GM12878 (cell line): Measurements from ENCODE around the gene SCIMP. TPM values are rescaled to one million over a fixed set of nuclear protein-coding genes. Genes with fewer than 3 reads are reported as not detected.

Experiments used
- ATAC-seq: fragments of 200-7000 bp; cut with Tn5 transposase; 3 replicates; pipeline ENCODE4 v1.9.1; 2020; ENCODE audit warnings: mild to moderate bottlenecking, moderate library complexity
- BruUV-seq: library from RNA; stranded (reverse); fragments of 400-500 nt; replicated peaks from 2 replicates; lab custom pipeline; 2021; lab: Mats Ljungman, UMichigan
- CTCF ChIA-PET: fragments of 300-600 bp; sonication (Branson Sonifier 250); formaldehyde crosslinking; extraction: SDS; loops from one replicate; lab custom pipeline; 2021; ENCODE audit warnings: inconsistent platforms; lab: Yijun Ruan, JAX
- POLR2A ChIA-PET: fragments of 350-600 bp; formaldehyde crosslinking; extraction: SDS; loops from one replicate; lab custom pipeline; 2021; ENCODE audit warnings: inconsistent platforms; lab: Charles Lee
- RAD21 ChIA-PET: fragments of 300-600 bp; sonication (Branson Sonifier 250); formaldehyde crosslinking; loops from one replicate; lab custom pipeline; 2023; ENCODE audit warnings: antibody characterized with exemption; ENCODE audit not compliant: unreplicated experiment; lab: Charles Lee
- SMC1A ChIA-PET: fragments of 300-600 bp; sonication (Branson Sonifier 250); formaldehyde crosslinking; loops from one replicate; lab custom pipeline; 2023; ENCODE audit not compliant: unreplicated experiment, uncharacterized antibody; lab: Charles Lee
- DNase-seq: peaks from one replicate; pipeline ENCODE4 v3.0.0-alpha.2; 2011; ENCODE audit warnings: low read depth, low spot score
- FAIRE-seq: peaks from 3 replicates; lab custom pipeline; 2011; peaks lifted over from hg19 to GRCh38; lab: Jason Lieb, UNC
- H2AFZ ChIP-seq: 2 replicates; pipeline ENCODE4 v1.6.0; 2011; ENCODE audit warnings: low read depth, low read length, control low read depth; ENCODE audit not compliant: control insufficient read depth
- H3K27ac ChIP-seq: 2 replicates; pipeline ENCODE4 v1.5.1; 2011; ENCODE audit warnings: control low read depth; ENCODE audit not compliant: control insufficient read depth, insufficient read depth
- H3K27me3 ChIP-seq, 2 experiments: replicated peaks in 1 of 2; 2 replicates each; pipeline versions ENCODE4 v1.6.0 to v1.6.1; 2011; ENCODE audit warnings: low read length in 1 of 2; ENCODE audit not compliant: control insufficient read depth in 2 of 2, insufficient read depth in 2 of 2
- H3K36me3 ChIP-seq, 2 experiments: 2 replicates each; pipeline ENCODE4 v1.5.1; 2011; ENCODE audit warnings: low read length in 1 of 2; ENCODE audit not compliant: control insufficient read depth in 2 of 2, insufficient read depth in 2 of 2
- H3K4me1 ChIP-seq: 2 replicates; pipeline ENCODE4 v1.6.1; 2011; ENCODE audit warnings: mild to moderate bottlenecking, low read length, moderate library complexity, mixed read lengths; ENCODE audit not compliant: control insufficient read depth, insufficient read depth
- H3K4me2 ChIP-seq: 2 replicates; pipeline ENCODE4 v1.6.0; 2011; ENCODE audit warnings: control low read depth; ENCODE audit not compliant: control insufficient read depth, insufficient read depth
- H3K4me3 ChIP-seq: fragments of 200-600 bp; sonication (generic); 2 replicates; pipeline ENCODE4 v1.5.1; 2016
- H3K79me2 ChIP-seq: 2 replicates; pipeline ENCODE4 v1.6.0; 2011; ENCODE audit warnings: low read length; ENCODE audit not compliant: control insufficient read depth, insufficient read depth
- H3K9ac ChIP-seq: 2 replicates; pipeline ENCODE4 v1.8.0; 2011; ENCODE audit warnings: low read length, control low read depth, mixed read lengths; ENCODE audit not compliant: control insufficient read depth, insufficient read depth
- H3K9me3 ChIP-seq: replicated peaks from 3 replicates; pipeline ENCODE4 v1.5.1; 2011; ENCODE audit warnings: mild to moderate bottlenecking, low read length; ENCODE audit not compliant: control insufficient read depth, insufficient read depth
- H4K20me1 ChIP-seq: 2 replicates; pipeline ENCODE4 v1.6.0; 2011; ENCODE audit not compliant: control insufficient read depth, insufficient read depth
- GABPA ChIP-seq: IDR thresholded peaks from 2 replicates; pipeline ENCODE4 v1.6.1; 2014; ENCODE audit warnings: antibody characterized with exemption, low read depth, mild to moderate bottlenecking, inconsistent platforms
- IRF5 ChIP-seq: fragments of 450-650 bp; IDR thresholded peaks from 2 replicates; pipeline ENCODE4 v1.6.1; 2017; ENCODE audit warnings: borderline replicate concordance
- KDM1A ChIP-seq: fragments of 200-600 bp; sonication (generic); IDR thresholded peaks from 2 replicates; pipeline ENCODE4 v1.6.1; 2016; ENCODE audit warnings: borderline replicate concordance
- MEF2A ChIP-seq: IDR thresholded peaks from 2 replicates; pipeline ENCODE4 v1.6.1; 2011; ENCODE audit warnings: low read depth, mild to moderate bottlenecking, low read length, moderate library complexity; ENCODE audit not compliant: insufficient read depth
- MYC ChIP-seq: IDR thresholded peaks from 2 replicates; pipeline ENCODE4 v1.6.1; 2011; ENCODE audit warnings: mild to moderate bottlenecking, low read length, moderate library complexity, inconsistent platforms; ENCODE audit not compliant: insufficient read depth, insufficient replicate concordance, insufficient read length, severe bottlenecking
- NFXL1 ChIP-seq: fragments of 450-650 bp; IDR thresholded peaks from 2 replicates; pipeline ENCODE4 v1.6.1; 2017; ENCODE audit warnings: antibody characterized with exemption, mild to moderate bottlenecking, borderline replicate concordance
- NR2C2 ChIP-seq: IDR thresholded peaks from 2 replicates; pipeline ENCODE4 v1.6.1; 2011; ENCODE audit warnings: borderline replicate concordance, low read depth; ENCODE audit not compliant: control insufficient read depth, insufficient read length
- RAD21 ChIP-seq: IDR thresholded peaks from 2 replicates; pipeline ENCODE4 v1.6.1; 2011; ENCODE audit warnings: mild to moderate bottlenecking, low read depth, low read length, moderate library complexity; ENCODE audit not compliant: insufficient read depth
- SIX5 ChIP-seq: IDR thresholded peaks from 2 replicates; pipeline ENCODE4 v1.6.1; 2011; ENCODE audit warnings: mild to moderate bottlenecking, low read depth, low read length, moderate library complexity; ENCODE audit not compliant: severe bottlenecking
- SPI1 ChIP-seq: IDR thresholded peaks from 2 replicates; pipeline ENCODE4 v1.6.1; 2011; ENCODE audit warnings: low read depth, mild to moderate bottlenecking, low read length, moderate library complexity, borderline replicate concordance; ENCODE audit not compliant: insufficient read depth
- STAT3 ChIP-seq: IDR thresholded peaks from 2 replicates; pipeline ENCODE4 v1.6.1; 2011; ENCODE audit warnings: low read depth, low read length, improper control_type of control experiment
- SUPT20H ChIP-seq: IDR thresholded peaks from 2 replicates; pipeline ENCODE4 v1.6.1; 2011; ENCODE audit warnings: low read depth, mild to moderate bottlenecking, low read length, moderate library complexity, borderline replicate concordance; ENCODE audit not compliant: control insufficient read depth
- ZBTB11 ChIP-seq: fragments of 450-650 bp; formaldehyde crosslinking; IDR thresholded peaks from 2 replicates; pipeline ENCODE4 v1.5.0; 2022; ENCODE audit warnings: mild to moderate bottlenecking, missing genetic modification characterization
- ZNF217 ChIP-seq: fragments of 450-650 bp; IDR thresholded peaks from 2 replicates; pipeline ENCODE4 v1.6.1; 2017; ENCODE audit warnings: antibody characterized with exemption, mild to moderate bottlenecking
- ZSCAN29 ChIP-seq: fragments of 450-650 bp; IDR thresholded peaks from 2 replicates; pipeline ENCODE4 v1.6.1; 2017; ENCODE audit warnings: mild to moderate bottlenecking, moderate library complexity
- WGBS: methylation state at CpG from one replicate; pipeline ENCODE4 v1.1.6; 2016; ENCODE audit warnings: low lambda C conversion rate; ENCODE audit not compliant: insufficient replicate concordance, insufficient coverage; ENCODE audit errors: missing lambda C conversion rate; 5-methylcytosine and 5-hydroxymethylcytosine counted together
- in situ Hi-C: fragments of 300-500 bp; cut with MboI; formaldehyde crosslinking; loops from 9 replicates; pipeline ENCODE4 v1.14.3; 2018; ENCODE audit warnings: mixed read lengths
- intact Hi-C: fragments of 100-400 bp; cut with micrococcal nuclease; formaldehyde crosslinking; loops from one replicate; pipeline ENCODE4 v1.14.2; 2022; ENCODE audit not compliant: unreplicated experiment
- polyA plus RNA-seq, 11 experiments: library from polyadenylated mRNA; depleted of rRNA in 4 of 11; unstranded in 6 of 11; stranded (reverse) in 5 of 11; fragments of >200 nt; fragmentation: Nextera tagmentation in 4 of 11; fragmentation: Illumina TruSeq in 1 of 11; extraction: Ambion mirVana in 4 of 11; extraction: Trizol in 1 of 11; gene quantifications; 1 replicate in 1 of 11; 2 replicates in 10 of 11; pipeline versions ENCODE4 v1.2.1 to v1.2.3, GENCODE V29; 2011 to 2016; ENCODE audit warnings: inconsistent platforms in 2 of 11, missing spikeins in 2 of 11, low read depth in 1 of 11
- total RNA-seq, 4 experiments: library from RNA; depleted of rRNA in 3 of 4; stranded (reverse); fragments of >200 nt in 3 of 4; fragmentation: Illumina TruSeq in 1 of 4; extraction: Trizol in 1 of 4; gene quantifications; 2 replicates each; pipeline versions ENCODE4 v1.2.1 to v1.2.3, GENCODE V29; 2013 to 2021

Gene SCIMP
- total and polyA plus RNA-seq, 10 of the 15 experiments (the other 5 are each of a cell fraction or from before 2014, with no cell fraction given): 56.7 to 151 (median 95.0) TPM

GRCh38 chr17:5225668-5226457 is 8.8 kb downstream of the SCIMP start:
- intact Hi-C loops (loop anchor here (1.0 kb wide), 2 partner anchors 11 to 29 kb away; no protein-coding TSS in a partner anchor), in situ Hi-C loops (no loop called here)
- Histone ChIP-seq H3K9me3 (no peaks in the 10 kb centered on the region), H3K4me2 (peak overlapping the region; percentile 100), H3K27ac (peak overlapping the region; percentile 100), H3K4me3 (no peak overlapping the region), H3K4me1 (peaks cover 76% of the 10 kb centered on the region), H3K27me3 (no peaks in the 10 kb centered on the region), H3K9ac (peak overlapping the region; percentile 99), H3K36me3 (peaks cover 2 to 26% of the 10 kb centered on the region in 2 experiments; a peak in 3 of 4 replicates), H2AFZ (no peak overlapping the region), H4K20me1 (no peaks in the 10 kb centered on the region), H3K79me2 (peaks cover 59% of the 10 kb centered on the region)
- BruUV-seq: TSS peak; percentile 35
- WGBS: 1% methylated on average over 17 of the region's 17 CpGs
- ChIA-PET CTCF (interaction anchor here (0.6 to 7.3 kb wide), 9 partner anchors 11 to 236 kb away, joined by 3 to 84 read pairs (median 6); partner anchors contain the start of genes C1QBP, SCIMP and ZNF594), RAD21 (interaction anchor here (0.9 to 9.2 kb wide), 10 partner anchors 9 to 193 kb away, joined by 3 to 125 read pairs (median 12); partner anchors contain the start of genes NUP88, SCIMP and ZNF594), POLR2A (interaction anchor here (0.5 to 5.5 kb wide), 13 partner anchors 11 to 1218 kb away, joined by 3 to 115 read pairs (median 5); partner anchors contain the start of genes DERL2, MIS12 and SCIMP), SMC1A (interaction anchor here (0.9 to 11.0 kb wide), 7 partner anchors 10 to 147 kb away, joined by 4 to 157 read pairs (median 17); partner anchors contain the start of genes SCIMP and ZFP3)
- FAIRE-seq (no peak), DNase-seq (peak; percentile 94), ATAC-seq (peak; percentile 66)
- TF ChIP-seq ZBTB11 (CRISPR knock-in tag) (no peak), MEF2A (peak; percentile 88), GABPA (0 out of 2 replicates have a peak, but pooled peaks have one; percentile 40), NR2C2 (no peak), SUPT20H (no peak), SPI1 (peak; percentile 99), NFXL1 (no peak), ZNF217 (peak; percentile 69; the same call in 1 of the 2 replicates), MYC (no peak), ZSCAN29 (no peak), STAT3 (0 out of 2 replicates have a peak, but pooled peaks have one; percentile 37), IRF5 (no peak), RAD21 (no peak), KDM1A (no peak), SIX5 (no peak)
